Measurements from ENCODE around the gene PABPN1.

The PABPN1 gene

DNA sequence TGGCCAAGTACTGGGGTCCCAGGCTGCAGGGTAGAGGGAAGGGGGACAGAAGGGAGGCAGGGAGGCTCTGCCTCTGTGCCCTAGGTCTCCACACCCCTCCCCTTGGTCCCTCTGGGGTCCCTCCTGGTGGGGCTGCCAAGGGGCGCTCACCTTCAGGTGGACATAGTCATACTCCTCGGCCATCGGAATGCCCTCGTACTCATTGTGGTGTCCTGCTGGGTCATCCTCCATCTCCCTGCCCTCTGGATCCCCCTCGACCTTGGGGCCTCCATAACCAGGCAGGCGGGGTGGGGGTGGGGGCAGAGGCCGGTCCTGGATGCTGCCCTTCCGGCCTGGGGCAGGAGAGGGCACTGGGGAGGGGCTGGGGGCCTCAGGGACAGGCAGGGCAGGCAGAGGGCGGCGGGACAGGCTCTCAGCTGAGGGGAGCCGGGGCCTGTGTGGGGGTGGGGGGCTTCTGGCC lies 37.9 kb downstream of the PABPN1 start:
- H3K4me3 ChIP-seq (ENCODE audit: low read depth, low read length) = no peak overlapping the region
- no peak for TF ChIP-seq CTCF (IDR thresholded peaks at IDR 0.05; ENCODE audit: borderline replicate concordance, insufficient read depth, low read depth, low read length)

DNA sequence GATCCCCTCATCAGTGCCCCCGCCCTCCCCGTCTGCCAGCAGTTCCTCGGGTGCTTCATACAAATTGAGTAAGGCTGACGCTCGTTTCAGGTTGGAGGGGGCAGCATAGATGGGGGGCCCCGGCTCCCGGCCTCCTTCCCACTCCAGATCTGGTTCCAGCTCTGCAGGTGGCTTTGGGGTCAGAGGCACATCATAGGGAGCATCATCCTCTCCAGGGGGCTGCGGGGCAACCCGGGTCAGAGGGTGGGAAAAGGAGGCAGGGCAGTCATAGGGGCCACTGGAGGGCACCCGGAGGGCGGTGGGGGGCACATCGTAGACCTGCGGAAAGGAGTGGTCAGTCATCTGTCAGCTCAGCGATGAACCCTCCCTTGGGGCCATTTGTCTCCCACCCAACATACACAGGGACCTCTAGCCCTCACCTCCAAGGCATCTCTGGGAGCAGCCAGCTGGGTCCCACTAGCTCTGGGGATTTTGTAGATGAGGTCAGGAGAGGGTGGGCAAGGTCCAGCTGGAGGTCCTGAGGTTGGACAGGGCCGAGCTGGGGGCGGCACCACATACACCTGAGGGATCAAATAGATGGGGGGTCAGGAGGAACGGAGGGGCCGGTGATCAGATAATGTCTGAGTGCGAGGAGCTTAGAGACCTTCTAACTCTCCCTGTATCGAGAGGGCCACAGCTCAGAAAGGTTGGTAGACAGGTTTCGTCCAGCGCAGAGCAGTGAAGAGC lies 38.6 kb downstream of the PABPN1 start:
- no peak for TF ChIP-seq CTCF (IDR thresholded peaks at IDR 0.05; ENCODE audit: borderline replicate concordance, insufficient read depth, low read depth, low read length)
- H3K4me3 ChIP-seq (ENCODE audit: low read depth, low read length) = no peak overlapping the region

- no peak overlapping the region for H3K4me3 ChIP-seq (ENCODE audit: low read depth, low read length)
- no peak for TF ChIP-seq CTCF (IDR thresholded peaks at IDR 0.05; ENCODE audit: borderline replicate concordance, insufficient read depth, low read depth, low read length)
Observed at GRCh38 chr14:23360496-23360895, 39.2 kb downstream of the PABPN1 start.

DNA sequence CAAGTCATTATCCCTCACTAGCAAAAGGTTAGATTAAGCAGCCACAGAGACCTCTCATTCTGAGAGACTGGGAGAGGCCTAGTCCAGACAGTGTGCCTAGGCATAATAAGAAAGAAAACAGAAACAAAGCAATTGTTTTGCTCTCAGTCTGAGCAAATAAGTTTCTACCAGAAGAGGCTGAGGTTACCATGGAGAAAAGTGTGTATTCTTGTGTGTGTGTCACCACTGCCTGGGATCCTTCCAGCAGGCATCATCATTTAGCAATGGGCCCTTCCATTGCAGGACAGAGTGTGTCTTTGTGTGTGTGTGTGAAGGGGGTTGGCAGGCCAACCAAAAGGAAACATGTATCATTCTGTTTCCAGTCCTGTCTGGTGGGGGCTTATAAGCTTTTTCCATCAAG lies 40.1 kb downstream of the PABPN1 start:
- H3K4me3 ChIP-seq (ENCODE audit: low read depth, low read length) = no peak overlapping the region
- TF ChIP-seq CTCF (IDR thresholded peaks at IDR 0.05; ENCODE audit: borderline replicate concordance, insufficient read depth, low read depth, low read length) = no peak

GRCh38 chr14:23361763-23362162 lies 40.5 kb downstream of the PABPN1 start:
- TF ChIP-seq CTCF (IDR thresholded peaks at IDR 0.05; ENCODE audit: borderline replicate concordance, insufficient read depth, low read depth, low read length) = no peak
- H3K4me3 ChIP-seq (ENCODE audit: low read depth, low read length) = no peak overlapping the region

DNA sequence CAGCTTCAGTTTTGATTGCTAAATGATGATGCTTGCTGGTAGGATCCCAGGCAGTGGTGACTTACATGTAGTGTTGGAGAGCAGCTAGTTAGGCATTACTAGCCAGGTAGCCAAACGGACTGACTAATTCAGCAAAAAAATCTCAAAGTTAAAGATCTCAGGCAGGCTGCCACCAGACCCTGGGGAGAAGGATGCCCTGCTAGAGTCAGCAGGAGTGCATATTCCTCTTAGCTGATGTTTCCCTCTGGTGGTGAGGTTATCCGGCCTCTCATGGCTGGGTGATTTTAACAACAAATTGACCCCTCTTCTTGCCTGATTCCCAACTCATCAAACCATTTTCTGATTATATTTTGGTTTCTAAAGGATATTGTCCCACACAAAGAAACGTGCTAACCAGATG lies 40.9 kb downstream of the PABPN1 start:
- no peak overlapping the region for H3K4me3 ChIP-seq (ENCODE audit: low read depth, low read length)
- TF ChIP-seq CTCF (IDR thresholded peaks at IDR 0.05; ENCODE audit: borderline replicate concordance, insufficient read depth, low read depth, low read length) = no peak

All from GM12875 (cell line).